ENCODE data around the gene NXPE3.

DNA sequence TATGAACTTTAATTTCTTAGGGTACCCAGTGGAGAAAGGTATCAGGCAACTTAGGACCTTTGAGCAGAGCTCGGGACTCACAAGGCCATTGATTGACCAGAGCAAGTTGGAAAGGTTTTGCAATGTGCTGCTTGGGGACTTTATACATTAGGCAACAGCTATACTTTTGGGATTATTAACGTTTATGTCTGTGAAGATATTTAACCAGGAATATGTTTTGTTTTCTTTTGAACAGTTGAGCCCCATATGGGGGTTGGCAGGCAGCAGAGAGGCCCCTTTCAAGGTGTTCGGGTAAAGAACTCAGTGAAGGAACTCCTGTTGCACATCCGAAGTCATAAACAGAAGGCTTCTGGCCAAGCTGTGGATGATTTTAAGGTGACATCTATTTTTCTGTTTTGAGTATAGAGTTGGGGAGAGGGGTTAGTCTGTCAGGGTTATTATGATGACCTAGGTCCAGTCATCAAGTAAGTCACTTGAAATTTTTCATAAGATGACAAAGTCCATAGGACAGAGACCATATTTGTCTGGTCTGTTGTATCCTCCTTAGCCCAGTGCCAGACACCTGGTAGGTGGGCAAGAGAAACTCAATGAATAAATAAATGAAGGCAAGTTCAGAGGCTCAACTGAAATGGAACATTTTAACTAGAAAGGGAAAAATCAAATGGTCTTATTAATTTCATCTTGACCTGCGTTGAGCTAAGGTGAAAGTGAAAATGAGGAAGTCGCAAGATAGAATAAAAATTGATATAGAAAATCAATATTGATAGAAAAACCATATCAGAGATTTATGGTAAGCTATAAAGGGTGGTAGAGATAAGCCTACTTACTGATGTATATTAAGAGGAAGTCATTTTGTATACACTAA is 73.1 kb downstream of the NXPE3 start:
- TF ChIP-seq, protein P1, sequence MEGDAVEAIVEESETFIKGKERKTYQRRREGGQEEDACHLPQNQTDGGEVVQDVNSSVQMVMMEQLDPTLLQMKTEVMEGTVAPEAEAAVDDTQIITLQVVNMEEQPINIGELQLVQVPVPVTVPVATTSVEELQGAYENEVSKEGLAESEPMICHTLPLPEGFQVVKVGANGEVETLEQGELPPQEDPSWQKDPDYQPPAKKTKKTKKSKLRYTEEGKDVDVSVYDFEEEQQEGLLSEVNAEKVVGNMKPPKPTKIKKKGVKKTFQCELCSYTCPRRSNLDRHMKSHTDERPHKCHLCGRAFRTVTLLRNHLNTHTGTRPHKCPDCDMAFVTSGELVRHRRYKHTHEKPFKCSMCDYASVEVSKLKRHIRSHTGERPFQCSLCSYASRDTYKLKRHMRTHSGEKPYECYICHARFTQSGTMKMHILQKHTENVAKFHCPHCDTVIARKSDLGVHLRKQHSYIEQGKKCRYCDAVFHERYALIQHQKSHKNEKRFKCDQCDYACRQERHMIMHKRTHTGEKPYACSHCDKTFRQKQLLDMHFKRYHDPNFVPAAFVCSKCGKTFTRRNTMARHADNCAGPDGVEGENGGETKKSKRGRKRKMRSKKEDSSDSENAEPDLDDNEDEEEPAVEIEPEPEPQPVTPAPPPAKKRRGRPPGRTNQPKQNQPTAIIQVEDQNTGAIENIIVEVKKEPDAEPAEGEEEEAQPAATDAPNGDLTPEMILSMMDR (IDR thresholded peaks at IDR 0.05) = no peak
- TF ChIP-seq POLR2AphosphoS5 (IDR thresholded peaks at IDR 0.05) (no peak), POLR2A (IDR thresholded peaks at IDR 0.05) (no peak)
